HPDE6-E6E7 (cell line): Measurements from ENCODE around the gene TET3.
A peak's percentile ranks its signal among the peaks of the same experiment; 100 is the strongest.
"Not testable (repeated sequence)": the region's sequence is repeated elsewhere in the genome, so short reads cannot be mapped to it uniquely, and the experiment has no call there.

ENCODE experiments used
- DNase-seq: peaks from one replicate; pipeline ENCODE4 v3.0.0; 2011; ENCODE audit warnings: missing footprints; ENCODE audit errors: extremely low spot score

TET3 gene

DNA sequence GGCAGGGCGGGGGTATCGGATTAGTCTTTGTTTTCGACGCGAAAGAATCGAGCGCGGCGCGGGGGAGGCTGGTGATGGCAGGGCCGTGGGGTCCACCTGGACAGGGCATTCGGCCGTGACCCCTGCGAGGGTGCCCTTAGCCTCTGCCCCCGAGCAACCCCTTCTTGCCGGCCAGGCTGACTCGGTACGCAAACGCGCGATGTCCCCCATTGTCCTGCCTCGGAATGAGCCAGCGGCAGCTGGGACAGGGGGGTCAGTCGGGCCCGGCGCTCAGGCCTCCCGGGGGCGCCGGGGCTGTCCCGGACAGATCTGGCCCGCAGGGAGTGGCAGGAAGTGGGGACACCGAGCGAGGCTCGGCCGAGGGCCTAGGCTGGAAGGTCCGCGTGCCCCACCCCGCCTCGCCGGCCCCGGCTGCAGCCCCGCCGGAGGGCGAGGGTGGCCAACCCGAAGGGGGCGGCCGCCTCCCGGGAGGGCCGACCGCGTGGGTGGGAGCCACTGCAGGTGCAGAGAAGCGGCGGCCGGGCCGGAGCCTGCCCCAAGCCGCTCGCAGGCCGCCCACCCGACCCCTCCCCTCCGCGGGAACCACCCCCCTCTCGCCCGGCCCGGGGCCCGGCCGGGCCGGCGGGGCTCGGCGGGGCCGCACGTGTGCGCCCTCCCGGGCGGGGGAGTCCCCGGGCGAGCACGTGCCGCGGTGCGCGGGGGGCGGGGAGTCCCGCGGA is at the start of gene TET3:
Gene TET3 (plus strand): TSS at position 708 of the 719 bp plus-strand sequence. CDS start 1,494 bp downstream, outside the sequence.
- DNase-seq = no peak

DNA sequence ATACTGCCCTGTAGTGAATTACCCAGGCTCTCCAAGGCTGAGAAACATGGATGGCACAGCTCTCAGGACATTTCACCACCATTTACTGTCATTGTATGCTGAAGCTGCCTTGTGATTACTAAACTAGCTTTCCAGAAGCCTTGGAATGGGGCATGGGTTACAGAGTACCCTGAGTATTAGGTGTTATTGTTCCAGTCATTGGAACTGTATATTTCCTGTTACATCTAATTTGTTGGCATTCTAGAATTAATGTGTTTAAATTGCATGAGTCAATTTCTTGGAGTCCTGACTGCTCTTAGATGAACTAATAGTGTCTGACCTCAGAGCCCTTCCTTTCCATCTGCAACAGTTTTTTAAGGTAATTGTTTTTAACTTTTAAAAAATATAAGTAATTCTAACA is 49.1 kb upstream of the TET3 start:
- no peak for DNase-seq

DNA sequence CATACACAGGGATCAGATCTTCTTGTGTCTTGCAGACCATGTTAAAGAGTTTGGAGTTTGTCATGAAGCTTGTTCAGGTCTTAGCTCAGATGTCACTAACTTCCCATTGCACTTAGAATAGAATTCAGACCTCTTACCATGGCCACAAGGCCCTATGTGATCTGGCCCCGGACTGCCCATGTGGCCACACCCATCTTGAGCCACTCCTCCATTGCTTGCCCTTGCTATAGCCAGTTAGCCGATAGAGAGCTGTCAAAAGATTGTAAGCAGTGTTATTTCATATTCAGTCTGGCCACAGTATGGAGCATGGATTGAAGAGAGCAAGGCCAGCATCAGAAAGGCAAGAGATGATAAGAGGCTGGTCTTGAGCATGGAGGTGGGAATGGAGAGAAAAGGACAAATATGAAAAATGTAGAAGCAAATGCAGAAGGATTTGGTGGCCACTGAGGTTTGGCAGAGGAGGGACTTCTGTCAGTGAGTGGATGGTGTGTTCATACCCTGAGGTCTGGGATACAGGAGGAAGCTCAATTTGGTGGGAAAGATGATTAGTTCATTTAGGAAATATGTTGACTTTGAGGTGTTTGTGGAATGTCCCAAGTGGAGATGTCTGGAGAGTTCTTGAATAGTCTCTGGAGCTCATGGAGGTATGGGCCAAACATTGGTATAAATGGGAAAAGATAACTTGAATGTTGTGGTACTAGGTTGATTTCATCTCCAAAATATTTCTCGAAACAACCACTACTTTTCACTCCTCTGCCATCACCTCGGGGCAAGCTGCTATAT is 47.4 kb upstream of the TET3 start:
- DNase-seq = no peak

DNA sequence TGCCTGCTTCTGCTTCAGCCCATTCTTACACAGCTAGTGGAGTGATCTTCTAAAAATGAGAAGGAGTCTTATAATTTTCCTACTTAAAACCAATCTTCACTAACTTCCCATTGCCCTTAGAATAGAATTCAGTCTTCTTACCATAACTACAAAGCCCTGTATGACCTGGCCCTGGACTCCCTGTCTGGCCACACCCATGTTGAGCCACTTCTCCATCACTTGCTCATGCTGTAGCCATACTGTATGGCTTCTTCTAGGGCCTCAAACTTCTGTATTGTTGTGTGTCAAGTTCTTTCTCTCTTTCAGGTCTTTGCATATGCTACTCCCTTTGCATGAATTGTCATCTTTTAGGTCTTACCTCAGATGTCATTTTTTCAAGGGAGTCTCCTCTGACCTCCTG is 46.8 kb upstream of the TET3 start:
- no peak for DNase-seq

DNA sequence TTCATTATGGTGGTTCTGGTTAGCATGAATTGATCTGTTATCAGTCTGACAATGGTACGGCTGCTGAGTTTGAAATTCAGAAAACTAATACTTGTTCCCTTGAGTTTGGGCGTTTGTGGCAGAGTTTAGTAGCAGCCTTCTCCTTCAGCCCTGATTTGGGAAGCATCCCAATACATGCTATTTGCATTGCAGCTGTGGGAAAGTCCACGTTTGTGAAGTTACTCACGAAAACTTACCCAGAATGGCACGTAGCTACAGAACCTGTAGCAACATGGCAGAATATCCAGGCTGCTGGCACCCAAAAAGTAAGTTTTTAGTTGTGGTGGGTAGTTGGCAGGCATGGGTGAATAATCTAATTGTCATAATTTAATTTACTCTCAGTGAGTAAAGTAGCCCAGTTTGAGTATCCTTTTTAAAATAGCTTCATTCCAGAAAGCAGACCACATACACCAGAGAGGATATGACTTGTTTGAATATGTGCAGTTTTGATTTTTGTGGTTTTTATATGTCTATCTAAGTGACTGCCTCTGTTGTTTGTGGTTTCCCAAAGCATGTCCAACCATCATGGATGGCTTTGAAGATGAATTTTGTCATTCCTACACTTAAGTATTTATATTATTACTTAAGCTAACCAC is 45.9 kb upstream of the TET3 start:
- DNase-seq = no peak

DNA sequence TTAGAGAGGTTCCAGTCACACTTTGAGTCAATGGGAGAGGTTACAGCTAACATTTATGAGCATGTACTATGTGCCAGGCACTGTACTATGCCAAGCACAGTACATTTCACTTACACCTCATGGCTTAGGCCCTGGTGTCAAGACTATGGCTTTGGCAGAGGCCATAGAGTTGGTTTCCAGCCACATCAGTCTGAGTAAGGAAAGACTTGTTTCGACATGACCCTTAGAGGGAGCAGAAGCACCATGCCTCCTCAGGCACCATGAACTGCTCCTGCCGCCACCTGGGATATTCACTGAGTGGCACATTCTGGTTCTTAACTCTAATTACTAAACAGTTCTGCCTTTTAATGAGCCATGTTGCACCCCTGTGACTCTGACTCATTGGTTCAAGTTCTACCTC is 45.3 kb upstream of the TET3 start:
- DNase-seq = peak; percentile 98

DNA sequence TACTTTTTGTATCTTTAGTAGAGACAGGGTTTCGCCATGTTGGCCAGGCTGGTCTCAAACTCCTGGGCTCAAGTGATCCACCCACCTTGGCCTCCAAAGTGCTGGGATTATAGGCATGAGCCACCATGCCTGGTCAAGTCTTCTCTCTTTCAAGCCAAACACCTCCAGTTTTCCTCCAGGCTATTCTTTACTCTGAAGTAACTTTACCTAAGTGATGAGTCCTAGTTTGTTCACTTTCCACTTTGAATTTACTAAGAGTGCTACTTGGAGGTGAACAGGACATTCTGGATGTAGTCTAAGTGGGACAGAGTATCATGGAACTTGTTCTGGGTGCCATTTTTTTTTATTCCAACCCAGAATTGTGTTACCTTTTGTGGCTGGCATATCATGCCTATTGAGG is 44.6 kb upstream of the TET3 start:
- DNase-seq = not testable (repeated sequence)

DNA sequence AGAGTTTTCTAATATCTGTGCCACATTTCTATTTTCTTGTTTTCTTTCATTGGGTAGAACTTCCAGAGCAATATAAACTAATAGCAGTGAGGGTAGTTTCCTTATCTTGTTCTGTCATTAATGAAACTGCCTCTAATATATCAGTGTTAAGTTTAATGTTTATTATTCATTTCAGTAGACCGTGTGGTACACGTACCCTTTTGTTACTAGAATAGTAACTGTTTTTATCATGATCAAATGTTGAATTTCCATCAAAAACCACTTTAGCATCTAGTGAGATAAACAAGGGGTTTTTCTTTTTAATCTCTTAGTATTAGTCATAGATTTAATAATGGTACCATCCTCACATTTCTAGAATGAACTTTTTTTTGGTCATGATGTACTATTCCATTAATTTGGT is 42.0 kb upstream of the TET3 start:
- no peak for DNase-seq

DNA sequence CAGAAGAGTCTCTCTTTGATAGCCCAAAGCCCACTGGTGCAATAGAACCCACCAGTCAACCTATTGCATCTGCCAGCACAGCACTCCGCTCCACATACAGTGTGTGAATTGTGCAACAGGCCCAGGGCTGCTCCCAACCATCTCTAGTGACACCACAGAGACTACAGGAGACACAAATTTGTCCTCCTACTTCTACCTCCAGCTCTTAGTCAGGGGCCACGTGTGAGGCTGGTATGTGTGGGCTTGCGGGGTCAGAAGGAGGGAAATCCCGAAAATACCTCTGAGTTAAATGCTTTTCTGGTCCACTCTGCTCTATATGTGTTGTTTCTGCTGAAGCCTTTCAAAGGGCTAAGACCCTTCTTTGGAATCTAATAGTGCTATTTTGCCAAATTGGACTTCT is 40.0 kb upstream of the TET3 start:
- DNase-seq = no peak

DNA sequence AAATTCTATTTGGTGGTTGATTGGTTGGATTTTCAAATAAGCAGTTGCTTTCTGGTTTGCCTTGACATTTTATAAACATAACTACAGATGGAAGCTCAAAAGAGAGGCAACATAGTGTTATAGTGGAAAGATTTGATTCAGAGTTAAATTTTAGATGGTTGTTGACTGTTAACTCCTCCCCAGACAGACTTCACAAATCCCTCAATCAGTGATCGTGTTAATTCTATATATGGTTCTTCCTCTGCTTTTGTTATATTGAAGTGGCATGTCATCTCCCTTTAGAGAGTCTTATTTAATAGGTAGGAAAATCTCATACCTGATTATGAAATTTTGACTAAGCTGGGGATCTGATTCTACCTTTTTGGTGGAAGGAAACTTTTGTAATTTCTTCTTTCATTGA is 38.5 kb upstream of the TET3 start:
- no peak for DNase-seq

DNA sequence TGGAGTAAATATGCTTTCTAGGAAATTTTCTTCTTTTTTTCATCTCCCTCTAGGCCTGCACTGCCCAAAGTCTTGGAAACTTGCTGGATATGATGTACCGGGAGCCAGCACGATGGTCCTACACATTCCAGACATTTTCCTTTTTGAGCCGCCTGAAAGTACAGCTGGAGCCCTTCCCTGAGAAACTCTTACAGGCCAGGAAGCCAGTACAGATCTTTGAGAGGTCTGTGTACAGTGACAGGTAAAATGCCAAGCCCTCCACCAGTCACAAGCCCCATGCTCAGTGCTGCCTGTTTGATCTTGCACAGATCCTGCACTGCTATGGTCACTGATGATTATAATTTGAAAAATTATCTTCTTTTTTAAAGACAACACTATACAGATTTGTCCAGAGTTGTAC is 38.0 kb upstream of the TET3 start:
- no peak for DNase-seq

DNA sequence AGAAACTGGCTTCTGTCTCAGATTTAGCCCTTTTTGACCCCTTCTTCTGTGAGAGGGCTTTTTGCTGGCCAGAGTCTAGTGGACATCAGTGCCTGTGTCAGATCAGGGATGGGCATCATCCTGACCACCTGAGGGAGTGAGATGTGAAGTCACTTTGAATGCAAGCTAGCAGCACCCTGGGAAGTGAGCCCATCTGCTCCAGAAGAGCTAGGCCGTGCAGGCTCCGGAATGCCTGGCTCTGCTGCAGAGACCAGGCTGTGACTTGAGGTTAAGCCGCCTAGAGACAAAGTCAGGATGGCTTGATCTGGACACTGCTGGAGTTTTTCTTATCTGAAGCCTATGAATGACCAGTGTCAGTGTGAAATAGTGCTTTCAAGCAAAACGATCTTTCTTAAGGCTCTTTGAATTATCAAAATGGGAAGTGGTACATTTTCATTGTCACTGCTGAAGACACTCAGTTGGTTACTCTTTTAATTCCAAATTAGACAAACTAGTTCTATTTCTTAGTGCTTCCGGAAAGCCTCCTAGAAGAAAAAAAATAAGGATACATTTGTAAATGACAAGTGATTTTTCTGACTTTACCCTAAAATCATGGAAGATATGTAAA is 37.2 kb upstream of the TET3 start:
- no peak for DNase-seq

DNA sequence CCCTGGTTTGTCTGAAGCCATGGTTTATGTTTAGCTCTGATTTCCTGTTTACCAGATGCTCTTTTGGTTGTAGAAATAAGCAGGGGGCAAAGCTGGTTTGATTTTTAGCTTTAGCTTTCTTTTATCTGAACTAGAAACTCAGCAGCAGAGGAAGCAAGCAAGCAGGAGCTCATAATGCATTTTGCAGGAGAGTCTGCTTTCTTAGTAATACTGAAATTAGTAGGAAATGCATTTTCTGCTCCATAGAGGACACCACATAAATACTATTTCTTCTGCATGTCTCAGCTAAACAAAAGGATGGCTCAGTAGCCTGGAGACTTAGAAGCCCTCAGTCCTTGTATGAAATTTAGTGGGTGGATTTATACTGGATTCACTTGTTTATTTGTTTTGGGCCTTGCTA is 34.9 kb upstream of the TET3 start:
- no peak for DNase-seq

DNA sequence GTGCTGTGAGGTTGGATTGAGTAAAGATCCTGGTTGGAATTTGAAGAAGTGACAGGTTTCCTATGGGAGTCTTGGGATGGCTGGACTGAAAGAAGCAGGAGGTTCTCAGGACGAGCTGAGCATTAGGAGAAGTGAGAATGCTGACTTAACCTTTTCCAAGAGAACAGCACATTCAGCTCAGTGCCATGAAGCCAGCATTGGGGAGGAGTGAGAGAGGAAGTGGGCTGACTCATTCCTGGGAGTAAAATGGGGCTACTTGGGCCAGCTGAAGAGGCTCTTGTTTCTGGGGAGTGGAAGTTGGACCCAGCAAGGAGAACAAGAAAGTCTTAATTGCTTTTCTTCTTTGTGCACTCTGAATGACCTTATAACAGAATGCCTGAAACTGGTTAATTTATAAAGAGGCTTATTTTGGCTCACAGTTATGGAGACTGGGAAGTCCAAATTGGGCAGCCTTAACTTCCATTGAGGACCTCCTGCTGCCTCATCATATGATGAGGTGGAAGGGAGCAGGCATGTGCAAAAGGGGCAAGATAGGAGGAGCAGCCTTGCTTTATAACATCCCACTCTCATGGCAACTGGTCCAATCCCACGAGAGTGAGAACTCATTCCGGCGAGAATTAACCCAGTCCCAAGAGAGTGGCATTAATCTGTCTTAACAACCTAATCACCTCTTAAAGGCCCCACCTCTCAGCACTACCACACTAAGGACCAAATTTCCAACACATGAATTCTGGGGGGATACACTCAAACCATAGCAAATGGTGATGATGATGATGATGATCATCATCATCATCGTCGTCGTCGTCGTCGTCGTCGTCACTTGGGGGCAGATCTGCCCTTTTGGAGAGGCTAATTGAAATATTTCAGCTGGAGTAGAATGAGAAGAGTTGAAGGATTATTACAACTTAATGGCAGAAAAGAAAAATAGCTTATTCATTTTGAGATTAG is 31.9 kb upstream of the TET3 start:
- DNase-seq = no peak

DNA sequence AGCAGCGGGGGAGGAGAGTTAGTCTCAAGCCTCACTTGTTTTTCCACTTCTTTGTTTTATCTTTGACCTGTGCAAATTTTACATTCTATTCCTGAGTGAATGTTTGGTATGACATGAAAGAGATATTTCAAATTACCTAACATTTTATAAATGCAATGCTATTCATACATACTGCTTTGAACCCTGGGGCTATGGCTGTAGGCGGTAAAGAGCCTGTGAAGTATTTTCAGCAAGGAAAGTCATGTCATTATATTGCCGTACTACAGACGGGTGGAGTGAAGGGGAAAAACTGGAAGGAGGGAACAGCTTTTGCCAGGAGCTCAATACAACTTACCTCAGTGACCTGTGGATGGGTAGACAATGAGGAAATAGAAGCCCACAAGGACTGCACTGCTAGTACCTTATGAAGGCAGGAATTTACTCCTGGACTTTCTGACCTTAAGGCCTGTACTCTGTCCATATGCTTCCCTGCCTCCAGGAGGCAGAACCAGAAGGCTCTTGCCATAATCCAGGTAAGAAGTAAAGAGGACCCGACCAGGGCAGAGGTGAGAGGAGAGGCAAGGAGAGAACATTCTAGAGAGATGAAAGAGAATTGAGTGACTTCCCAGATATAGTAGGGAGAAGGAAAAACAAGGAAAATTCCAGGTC is 28.4 kb upstream of the TET3 start:
- DNase-seq = no peak

DNA sequence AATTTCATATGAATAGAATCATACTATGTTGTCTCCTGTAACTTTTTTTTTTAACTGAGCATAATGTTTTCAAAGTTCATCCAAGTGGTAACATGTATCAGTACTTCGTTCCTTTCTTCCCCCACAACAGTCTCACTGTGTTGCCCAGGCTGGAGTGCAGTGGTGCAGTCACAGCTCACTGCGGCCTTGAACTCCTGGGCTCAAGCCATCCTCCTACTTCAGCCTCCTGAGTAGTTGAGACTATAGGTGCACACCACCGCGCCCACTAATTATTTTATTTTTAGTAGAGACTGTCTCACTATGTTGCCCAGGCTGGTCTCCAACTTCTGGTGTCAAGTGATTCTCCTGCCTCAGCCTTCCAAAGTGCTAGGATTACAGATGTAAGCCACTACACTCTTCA is 23.4 kb upstream of the TET3 start:
- DNase-seq = no peak

DNA sequence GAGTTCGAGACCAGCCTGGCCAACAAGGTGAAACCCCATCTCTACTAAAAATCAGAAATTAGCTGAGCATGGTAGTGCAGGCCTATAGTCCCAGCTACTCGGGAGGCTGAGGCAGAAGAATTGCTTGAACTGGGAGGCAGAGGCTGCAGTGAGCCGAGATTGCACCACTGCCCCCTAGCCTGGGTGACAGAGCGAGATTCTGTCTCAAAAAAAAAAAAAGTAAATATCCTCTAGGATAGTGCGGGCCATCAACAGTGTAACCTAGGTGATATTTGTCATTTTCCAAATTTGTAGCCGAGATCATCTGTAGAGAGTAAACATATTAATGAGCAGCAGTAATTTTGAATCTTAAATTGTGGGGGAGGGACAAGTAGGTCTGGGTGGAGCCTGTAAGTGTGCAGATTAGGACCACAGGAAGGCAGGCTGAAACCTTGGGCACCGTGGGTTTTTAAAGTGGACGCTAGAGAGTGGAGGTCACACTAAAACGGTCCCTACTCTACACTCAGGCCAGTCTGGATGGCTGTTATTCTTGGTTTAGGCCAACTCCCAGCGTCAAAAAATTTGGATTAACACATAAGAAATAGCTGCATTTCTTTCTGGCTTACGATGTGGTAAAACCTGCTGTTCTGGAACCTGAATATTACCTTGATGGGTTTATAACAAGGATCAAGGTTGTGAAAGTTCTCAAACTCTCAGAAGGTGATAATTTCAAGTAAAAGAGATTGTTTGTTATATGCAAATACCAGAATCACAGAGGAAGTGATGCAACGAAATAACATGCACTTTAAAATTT is 22.7 kb upstream of the TET3 start:
- no peak for DNase-seq

DNA sequence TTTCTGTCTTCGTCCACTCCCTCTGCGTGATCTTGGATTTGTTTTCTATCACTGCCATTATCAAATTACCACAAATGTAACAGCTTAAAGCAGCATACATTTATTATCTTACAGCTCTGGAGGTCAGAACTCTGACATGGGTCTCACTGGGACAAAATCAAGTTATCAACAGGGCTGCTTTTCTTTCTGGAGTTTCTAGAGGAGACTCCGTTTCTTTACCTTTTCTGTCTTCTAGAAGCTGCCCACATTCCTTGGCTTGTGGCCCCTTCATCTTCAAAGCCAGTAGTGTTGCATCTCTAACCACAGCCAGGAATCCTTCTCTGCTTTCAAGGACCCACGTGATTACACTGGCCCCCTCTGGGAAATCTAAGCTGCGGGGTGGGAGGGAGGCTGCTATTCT is 21.9 kb upstream of the TET3 start:
- no peak for DNase-seq

DNA sequence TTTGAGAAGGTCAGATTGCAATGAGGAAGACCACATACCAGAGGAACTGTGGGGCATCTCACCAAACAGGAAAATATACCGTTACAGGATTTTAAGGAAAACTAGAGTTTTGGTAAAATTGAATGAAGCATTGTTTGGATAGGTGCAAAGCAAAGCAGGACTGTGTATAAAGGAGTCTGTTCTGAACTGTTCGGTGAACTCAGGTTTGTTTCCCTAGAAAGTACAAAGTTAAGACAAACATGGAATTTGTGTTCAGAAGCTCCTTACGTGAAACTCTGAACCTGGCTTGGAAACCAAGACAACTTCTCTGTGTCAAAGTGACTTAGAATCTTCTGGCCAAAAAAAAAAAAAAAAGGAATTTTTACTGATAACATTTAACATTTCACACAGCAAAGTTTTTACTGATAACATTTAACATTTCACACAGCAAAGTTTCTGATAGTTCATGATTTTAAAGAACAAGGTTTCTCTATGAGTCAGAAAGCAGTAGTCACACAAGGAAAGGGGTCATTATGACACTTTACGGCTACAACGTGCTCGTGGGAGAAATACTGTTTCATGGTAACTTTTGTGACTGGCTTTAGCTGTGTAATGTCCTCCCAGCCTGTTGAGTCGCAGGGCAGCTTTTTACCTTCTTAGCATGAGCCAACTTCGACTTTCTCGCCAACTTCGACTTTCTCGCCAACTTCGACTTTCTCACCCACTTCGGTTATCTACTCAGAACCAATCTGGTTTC is 21.2 kb upstream of the TET3 start:
- no peak for DNase-seq
